Neural progenitor cell (in vitro differentiated cells): ENCODE results near the gene PAQR4.

ENCODE experiments used
- CTCF ChIP-seq: fragments of 200-600 bp; sonication (generic); IDR thresholded peaks from 2 replicates; pipeline ENCODE4 v1.5.1; 2017; ENCODE audit warnings: antibody characterized with exemption, mild to moderate bottlenecking
- EZH2 ChIP-seq: fragments of 200-600 bp; sonication (generic); IDR thresholded peaks from 2 replicates; pipeline ENCODE4 v1.6.1; 2017; ENCODE audit warnings: antibody characterized with exemption, mild to moderate bottlenecking, moderate library complexity
- EZH2phosphoT487 ChIP-seq: fragments of 200-600 bp; sonication (generic); IDR thresholded peaks from 2 replicates; pipeline ENCODE4 v1.6.1; 2017; ENCODE audit warnings: antibody characterized with exemption

- TF ChIP-seq CTCF (no peak), EZH2 (no peak), EZH2phosphoT487 (no peak)
Observed at GRCh38 chr16:2977440-2977839, 8.3 kb downstream of the PAQR4 start.
